Sigmoid colon (tissue), 4 donors: ENCODE measurements around the gene ZIC5.
"Not testable (repeated sequence)": the region's sequence is repeated elsewhere in the genome, so short reads cannot be mapped to it uniquely, and the experiment has no call there.

Experiments
- CTCF ChIP-seq, 4 experiments: fragments of 450-650 bp in 3 of 4; fragments of 200-600 bp in 1 of 4; IDR thresholded peaks; one replicate each; pipeline ENCODE4 v1.5.1; 2016 to 2019; ENCODE audit warnings: antibody characterized with exemption in 4 of 4, mild to moderate bottlenecking in 3 of 4, moderate library complexity in 2 of 4
- POLR2AphosphoS5 ChIP-seq, 4 donors: sonication (generic); formaldehyde crosslinking; IDR thresholded peaks; one replicate each; pipeline ENCODE4 v1.6.1; 2017; ENCODE audit warnings: antibody characterized with exemption in 4 of 4

GRCh38 chr13:99945515-99945914, 26.1 kb downstream of the ZIC5 start:
- TF ChIP-seq CTCF, POLR2AphosphoS5 (IDR thresholded peaks at IDR 0.05): not testable (repeated sequence)
